Gastrocnemius medialis (tissue), 4 donors: ENCODE results near the gene TMEM72.

Source experiments
- POLR2A ChIP-seq, 2 donors: fragments of 450-650 bp; IDR thresholded peaks; one replicate each; pipeline ENCODE4 v1.6.1; 2017; ENCODE audit warnings: antibody characterized with exemption in 2 of 2, mild to moderate bottlenecking in 2 of 2, moderate library complexity in 2 of 2
- TF ChIP-seq, protein P1 (sequence below), 5 experiments: fragments of 450-650 bp in 3 of 5; fragments of 200-600 bp in 2 of 5; sonication (generic) in 2 of 5; IDR thresholded peaks in 4 of 5; conservative IDR thresholded peaks in 1 of 5; 1 replicate in 4 of 5; 2 replicates in 1 of 5; pipeline ENCODE4 v1.5.1; 2016 to 2019; ENCODE audit warnings: antibody characterized with exemption in 5 of 5, mild to moderate bottlenecking in 3 of 5, moderate library complexity in 3 of 5

DNA sequence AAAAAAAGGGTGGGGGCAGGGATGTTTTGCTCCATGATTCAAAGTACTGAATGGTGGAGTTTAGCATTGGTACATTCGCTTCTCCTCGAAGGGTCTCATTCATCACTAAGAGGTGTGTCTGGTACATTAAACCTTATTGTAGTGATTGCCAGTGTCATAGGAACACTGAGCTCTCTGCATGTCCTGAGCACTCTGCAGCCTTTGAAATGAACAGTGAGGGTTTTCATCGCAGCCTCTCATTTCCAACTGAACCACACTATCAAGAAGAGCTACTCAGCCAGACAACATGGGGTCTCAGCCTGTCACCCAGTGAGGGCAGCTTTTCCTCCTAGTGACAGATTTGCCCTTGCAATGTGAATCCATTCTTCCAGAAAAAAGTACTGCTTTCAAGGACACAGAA lies 75.0 kb downstream of the TMEM72 start:
- TF ChIP-seq, protein P1, sequence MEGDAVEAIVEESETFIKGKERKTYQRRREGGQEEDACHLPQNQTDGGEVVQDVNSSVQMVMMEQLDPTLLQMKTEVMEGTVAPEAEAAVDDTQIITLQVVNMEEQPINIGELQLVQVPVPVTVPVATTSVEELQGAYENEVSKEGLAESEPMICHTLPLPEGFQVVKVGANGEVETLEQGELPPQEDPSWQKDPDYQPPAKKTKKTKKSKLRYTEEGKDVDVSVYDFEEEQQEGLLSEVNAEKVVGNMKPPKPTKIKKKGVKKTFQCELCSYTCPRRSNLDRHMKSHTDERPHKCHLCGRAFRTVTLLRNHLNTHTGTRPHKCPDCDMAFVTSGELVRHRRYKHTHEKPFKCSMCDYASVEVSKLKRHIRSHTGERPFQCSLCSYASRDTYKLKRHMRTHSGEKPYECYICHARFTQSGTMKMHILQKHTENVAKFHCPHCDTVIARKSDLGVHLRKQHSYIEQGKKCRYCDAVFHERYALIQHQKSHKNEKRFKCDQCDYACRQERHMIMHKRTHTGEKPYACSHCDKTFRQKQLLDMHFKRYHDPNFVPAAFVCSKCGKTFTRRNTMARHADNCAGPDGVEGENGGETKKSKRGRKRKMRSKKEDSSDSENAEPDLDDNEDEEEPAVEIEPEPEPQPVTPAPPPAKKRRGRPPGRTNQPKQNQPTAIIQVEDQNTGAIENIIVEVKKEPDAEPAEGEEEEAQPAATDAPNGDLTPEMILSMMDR (IDR thresholded peaks at IDR 0.05 in 4 of 5, conservative IDR thresholded peaks at IDR 0.05 in 1 of 5), result no peak
- no peak for TF ChIP-seq POLR2A (IDR thresholded peaks at IDR 0.05)
